ENCODE measurements around the gene LEMD2. TPM values are rescaled to one million over a fixed set of nuclear protein-coding genes. Genes with fewer than 3 reads are reported as not detected.

LEMD2 gene
- total and polyA plus RNA-seq, 9 of the 15 experiments (the other 6 are each of a cell fraction or from before 2014, with no cell fraction given) = 0.32 to 46.3 (median 30.8) TPM

DNA sequence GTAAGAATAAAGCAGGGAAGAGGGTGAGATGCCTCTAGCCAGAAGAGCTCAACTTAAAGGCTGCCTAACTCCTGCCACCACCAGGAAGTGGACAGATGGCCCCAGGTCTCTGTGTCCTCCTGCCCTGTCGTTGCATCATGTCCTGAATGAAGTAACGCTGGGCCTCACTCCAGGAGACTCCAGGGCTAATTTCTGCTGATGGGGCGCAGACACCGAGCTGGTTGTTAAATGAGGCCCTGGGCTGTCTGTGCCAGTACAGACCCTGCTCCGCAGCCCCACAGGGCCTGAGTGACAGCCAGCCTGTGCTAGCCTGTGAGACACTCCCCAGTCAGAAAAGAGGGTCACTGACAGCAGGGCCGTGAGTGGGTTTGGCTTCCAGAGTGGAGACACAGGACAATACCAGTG lies 48.7 kb downstream of the LEMD2 start:
- WGBS (ENCODE audit: insufficient coverage, low coverage, missing lambda C conversion rate) = 8% methylated on average over 6 of the region's 6 CpGs
- in situ Hi-C loops (cut with MboI) = no loop called here
- intact Hi-C loops (cut with micrococcal nuclease) = no loop called here
- BruUV-seq (replicated peaks) = no TSS peak
- no peak overlapping the region for H3K4me3 ChIP-seq
- no peak overlapping the region for H2AFZ ChIP-seq (ENCODE audit: low read depth, low read length)
- H3K9me3 ChIP-seq (replicated peaks; ENCODE audit: control insufficient read depth, insufficient read depth, low read depth, low read length) = no peaks in the 10 kb centered on the region
- no peak for DNase-seq (ENCODE audit: extremely low read depth in 1 of 4, low spot score in 3 of 4)
- H3K9me1 ChIP-seq (ENCODE audit: control insufficient read depth, insufficient read depth, low read length) = peaks cover 2% of the 10 kb centered on the region
- H3K27me3 ChIP-seq (ENCODE audit: control insufficient read depth in 2 of 2, insufficient read depth in 2 of 2, low read length in 2 of 2) = peaks cover 22 to 61% of the 10 kb centered on the region in 2 experiments; a peak in 4 of 5 replicates
- H4K20me1 ChIP-seq (replicated peaks; ENCODE audit: control insufficient read depth, insufficient read depth, low read length) = peaks cover 5% of the 10 kb centered on the region
- no peak overlapping the region for H3K4me2 ChIP-seq (ENCODE audit: insufficient read depth, low read length)
- ChIA-PET POLR2A (no interaction called here), CTCF (ENCODE audit: low intra/inter-chr PET ratio) (no interaction called here)
- no peak for FAIRE-seq
- no peaks in the 10 kb centered on the region for H3K36me3 ChIP-seq (ENCODE audit: control insufficient read depth, insufficient read depth, low read length)
- H3K4me1 ChIP-seq (replicated peaks in 1 of 2; ENCODE audit: control insufficient read depth in 2 of 2, insufficient read depth in 2 of 2, low read length in 2 of 2) = peaks cover 9% of the 10 kb centered on the region in 2 experiments; a peak in 2 of 5 replicates
- H3K9ac ChIP-seq (ENCODE audit: insufficient read depth in 1 of 2, low read depth in 2 of 2, low read length in 2 of 2) = no peak overlapping the region
- ATAC-seq = peak; percentile 78
- no peak overlapping the region for H3K27ac ChIP-seq (ENCODE audit: extremely low read depth, low read depth, low read length)
- no peaks in the 10 kb centered on the region for H3K79me2 ChIP-seq (ENCODE audit: control insufficient read depth, insufficient read depth, low read length)
- TF ChIP-seq SNIP1 (IDR thresholded peaks at IDR 0.05; ENCODE audit: low read depth) = no peak
- TF ChIP-seq ATF7 (IDR thresholded peaks at IDR 0.05) = peak; percentile 77; the same call in 1 of the 2 replicates
- TF ChIP-seq ZEB2 (IDR thresholded peaks at IDR 0.05) = no peak
- 0 out of 2 replicates have a peak, but pooled peaks have one; percentile 64 for TF ChIP-seq SMAD4 (CRISPR knock-in tag; conservative IDR thresholded peaks at IDR 0.05)
- peak; percentile 49 for TF ChIP-seq RBFOX2 (IDR thresholded peaks at IDR 0.05; ENCODE audit: low read depth, low read length)
- peak; percentile 96 for TF ChIP-seq CEBPG (CRISPR knock-in tag; IDR thresholded peaks at IDR 0.05)
- TF ChIP-seq CEBPG (tag; conservative IDR thresholded peaks at IDR 0.05 in 1 of 2, IDR thresholded peaks at IDR 0.05 in 1 of 2) = peak; percentile 93 to 98
- no peak for TF ChIP-seq SIN3B (IDR thresholded peaks at IDR 0.05; ENCODE audit: low read depth)
- TF ChIP-seq KLF1 (tag; IDR thresholded peaks at IDR 0.05) = no peak
- peak; percentile 17; the same call in 1 of the 2 replicates for TF ChIP-seq L3MBTL2 (IDR thresholded peaks at IDR 0.05)
- no peak for TF ChIP-seq NELFE (IDR thresholded peaks at IDR 0.05; ENCODE audit: insufficient read depth, insufficient read length)
- TF ChIP-seq YBX1 (IDR thresholded peaks at IDR 0.05) = no peak
- TF ChIP-seq, protein P1, sequence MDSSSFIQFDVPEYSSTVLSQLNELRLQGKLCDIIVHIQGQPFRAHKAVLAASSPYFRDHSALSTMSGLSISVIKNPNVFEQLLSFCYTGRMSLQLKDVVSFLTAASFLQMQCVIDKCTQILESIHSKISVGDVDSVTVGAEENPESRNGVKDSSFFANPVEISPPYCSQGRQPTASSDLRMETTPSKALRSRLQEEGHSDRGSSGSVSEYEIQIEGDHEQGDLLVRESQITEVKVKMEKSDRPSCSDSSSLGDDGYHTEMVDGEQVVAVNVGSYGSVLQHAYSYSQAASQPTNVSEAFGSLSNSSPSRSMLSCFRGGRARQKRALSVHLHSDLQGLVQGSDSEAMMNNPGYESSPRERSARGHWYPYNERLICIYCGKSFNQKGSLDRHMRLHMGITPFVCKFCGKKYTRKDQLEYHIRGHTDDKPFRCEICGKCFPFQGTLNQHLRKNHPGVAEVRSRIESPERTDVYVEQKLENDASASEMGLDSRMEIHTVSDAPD (CRISPR knock-in tag; IDR thresholded peaks at IDR 0.05) = no peak
- TF ChIP-seq, protein P2, sequence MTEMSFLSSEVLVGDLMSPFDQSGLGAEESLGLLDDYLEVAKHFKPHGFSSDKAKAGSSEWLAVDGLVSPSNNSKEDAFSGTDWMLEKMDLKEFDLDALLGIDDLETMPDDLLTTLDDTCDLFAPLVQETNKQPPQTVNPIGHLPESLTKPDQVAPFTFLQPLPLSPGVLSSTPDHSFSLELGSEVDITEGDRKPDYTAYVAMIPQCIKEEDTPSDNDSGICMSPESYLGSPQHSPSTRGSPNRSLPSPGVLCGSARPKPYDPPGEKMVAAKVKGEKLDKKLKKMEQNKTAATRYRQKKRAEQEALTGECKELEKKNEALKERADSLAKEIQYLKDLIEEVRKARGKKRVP (CRISPR knock-in tag; IDR thresholded peaks at IDR 0.05) = peak; percentile 83
- 0 out of 2 replicates have a peak, but pooled peaks have one; percentile 4 for TF ChIP-seq CTBP1 (IDR thresholded peaks at IDR 0.05; ENCODE audit: borderline replicate concordance)
- TF ChIP-seq JUN (IDR thresholded peaks at IDR 0.05; ENCODE audit: borderline replicate concordance, low read depth, low read length) = 0 out of 2 replicates have a peak, but pooled peaks have one; percentile 38
- TF ChIP-seq JUN (CRISPR knock-in tag; IDR thresholded peaks at IDR 0.05; ENCODE audit: borderline replicate concordance) = no peak; the same call in 1 of the 2 replicates
- TF ChIP-seq ZNF175 (CRISPR knock-in tag; IDR thresholded peaks at IDR 0.05; ENCODE audit: low read depth) = peak; percentile 91; the same call in 1 of the 2 replicates
- TF ChIP-seq DMBX1 (CRISPR knock-in tag; IDR thresholded peaks at IDR 0.05; ENCODE audit: borderline replicate concordance) = peak; percentile 49; the same call in 1 of the 2 replicates
- peak in 1 of 2 experiments; percentile 28; a peak in 1 of 4 replicates for TF ChIP-seq NRF1 (conservative IDR thresholded peaks at IDR 0.05 in 1 of 2, IDR thresholded peaks at IDR 0.05 in 1 of 2)
- no peak for TF ChIP-seq CBX2 (IDR thresholded peaks at IDR 0.05; ENCODE audit: insufficient read depth, low read length, poor library complexity, severe bottlenecking)
- no peak for TF ChIP-seq PHF8 (IDR thresholded peaks at IDR 0.05; ENCODE audit: borderline replicate concordance, low read length)
- TF ChIP-seq POLR2G (IDR thresholded peaks at IDR 0.05; ENCODE audit: low read depth, low read length) = 0 out of 2 replicates have a peak, but pooled peaks have one; percentile 41

Data from K562 (cell line).